HG03280 (cell line): ENCODE data around the gene ALDH4A1.
"Not testable (repeated sequence)": the region's sequence is repeated elsewhere in the genome, so short reads cannot be mapped to it uniquely, and the experiment has no call there.

Experiments
- ATAC-seq: cut with Tn5 transposase; IDR thresholded peaks from one replicate; pipeline ENCODE4 v1.9.1; 2021; ENCODE audit warnings: mild to moderate bottlenecking, moderate library complexity; ENCODE audit not compliant: unreplicated experiment

The ALDH4A1 gene

DNA sequence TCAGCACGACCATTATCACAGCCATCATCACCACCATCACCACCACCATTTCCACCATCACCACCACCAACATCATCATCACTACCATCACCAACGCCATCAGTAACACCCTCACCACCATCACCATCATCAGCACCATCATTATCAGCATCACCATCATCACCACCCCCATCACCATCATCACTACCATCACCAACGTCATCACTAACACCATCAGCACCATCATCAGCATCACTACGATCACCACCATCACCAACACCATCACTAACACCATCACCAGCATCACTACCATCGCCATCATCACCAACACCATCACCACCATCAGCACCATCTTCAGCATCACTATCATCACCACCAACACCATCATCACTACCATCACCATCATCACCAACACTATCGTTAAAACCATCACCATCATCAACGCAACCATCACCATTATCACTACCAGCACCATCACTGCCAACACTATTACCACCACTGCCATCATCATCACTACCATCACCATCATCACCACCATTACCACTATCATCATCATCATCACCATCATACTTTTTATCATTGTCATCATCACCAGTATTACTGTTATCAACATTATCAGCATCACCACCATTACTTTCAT is 44.2 kb downstream of the ALDH4A1 start:
- no peak for ATAC-seq

DNA sequence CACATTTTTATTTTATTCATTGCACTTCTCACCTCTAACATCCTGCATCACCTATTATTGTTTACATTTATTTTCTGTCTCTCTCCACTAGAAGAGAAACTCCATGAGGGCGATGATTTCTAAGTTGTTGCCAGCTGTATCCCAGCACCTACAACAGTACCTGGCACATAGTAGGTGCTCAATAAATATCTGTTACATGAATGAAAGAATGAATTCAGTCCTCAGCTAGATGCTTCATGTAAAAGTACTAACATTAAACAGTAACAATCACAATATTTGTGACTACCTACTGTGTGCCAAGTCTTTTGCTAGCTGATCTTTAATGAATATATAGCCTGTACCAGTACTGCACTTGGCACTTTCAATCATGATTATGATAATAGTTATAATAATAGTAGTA is 45.9 kb downstream of the ALDH4A1 start:
- no peak for ATAC-seq

DNA sequence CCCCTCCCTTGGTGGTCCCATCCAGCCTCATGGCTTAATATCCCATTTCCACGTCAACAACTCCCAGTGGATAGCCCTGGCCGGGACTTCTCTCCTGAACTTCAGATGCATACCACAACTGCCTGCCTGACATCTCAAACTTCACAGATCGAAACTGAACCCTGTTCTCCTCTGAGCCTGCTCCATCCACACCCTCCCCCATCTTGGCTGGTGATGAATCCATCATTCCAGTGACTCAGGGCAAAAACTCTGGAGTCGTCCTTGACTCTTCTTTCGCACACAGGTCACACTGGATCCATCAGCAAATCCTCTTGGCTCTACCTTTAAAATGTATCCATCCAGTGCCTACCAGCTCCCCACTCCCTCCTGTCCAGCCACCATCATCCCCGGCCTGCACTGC is 46.8 kb downstream of the ALDH4A1 start:
- ATAC-seq: no peak

DNA sequence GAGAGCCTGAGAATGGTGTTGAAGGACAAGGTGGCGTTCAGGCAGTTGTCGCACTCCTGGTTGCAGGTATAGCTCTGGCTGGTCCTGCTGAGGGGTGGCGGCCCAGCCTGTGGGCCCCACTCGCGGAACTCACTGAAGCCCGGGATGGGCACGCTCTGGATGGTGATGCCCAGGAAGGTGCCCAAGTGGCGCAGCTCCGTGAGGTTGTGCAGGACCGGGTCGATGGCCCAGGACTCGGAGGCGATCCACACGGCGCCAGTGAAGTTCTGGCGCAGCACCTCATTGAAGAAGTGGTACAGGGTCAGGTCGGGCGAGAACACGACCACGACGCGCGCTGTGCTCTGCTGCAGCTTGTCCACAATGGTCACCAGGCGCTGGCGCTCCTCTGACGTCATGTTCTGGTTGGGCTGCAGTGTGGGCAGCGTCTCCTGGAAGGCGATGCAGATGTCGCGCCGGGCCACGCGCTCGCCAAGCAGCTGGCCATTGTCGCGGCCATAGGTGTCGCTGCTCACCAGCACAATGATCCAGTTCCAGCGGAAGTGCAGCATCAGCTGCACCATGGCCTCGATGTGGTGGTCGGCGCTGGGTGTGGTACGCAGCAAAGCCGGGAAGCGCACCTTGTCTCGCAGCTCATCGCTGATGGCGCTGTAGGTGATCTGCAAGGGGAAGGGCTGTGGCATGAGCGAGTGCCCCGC is 47.9 kb downstream of the ALDH4A1 start:
- ATAC-seq: no peak

DNA sequence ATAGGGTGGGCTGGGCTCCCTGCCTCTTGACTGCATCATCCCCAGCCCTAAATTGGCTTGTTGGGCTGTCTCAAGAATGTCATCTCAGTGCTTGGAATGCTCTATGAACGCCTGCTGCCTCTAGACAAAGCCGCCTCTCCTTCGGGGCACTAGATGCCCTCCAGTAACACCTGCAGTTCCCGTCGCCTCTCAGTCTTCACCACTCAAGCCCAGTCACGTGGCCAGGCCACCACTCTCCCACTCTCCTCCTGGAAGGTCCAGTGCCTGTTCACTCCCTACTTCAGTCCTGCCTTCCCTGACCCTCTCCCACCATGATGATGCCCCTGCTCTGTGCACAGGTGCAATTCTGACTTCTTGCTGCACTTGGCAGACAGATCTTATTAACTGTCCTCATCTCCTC is 49.9 kb downstream of the ALDH4A1 start:
- no peak for ATAC-seq

DNA sequence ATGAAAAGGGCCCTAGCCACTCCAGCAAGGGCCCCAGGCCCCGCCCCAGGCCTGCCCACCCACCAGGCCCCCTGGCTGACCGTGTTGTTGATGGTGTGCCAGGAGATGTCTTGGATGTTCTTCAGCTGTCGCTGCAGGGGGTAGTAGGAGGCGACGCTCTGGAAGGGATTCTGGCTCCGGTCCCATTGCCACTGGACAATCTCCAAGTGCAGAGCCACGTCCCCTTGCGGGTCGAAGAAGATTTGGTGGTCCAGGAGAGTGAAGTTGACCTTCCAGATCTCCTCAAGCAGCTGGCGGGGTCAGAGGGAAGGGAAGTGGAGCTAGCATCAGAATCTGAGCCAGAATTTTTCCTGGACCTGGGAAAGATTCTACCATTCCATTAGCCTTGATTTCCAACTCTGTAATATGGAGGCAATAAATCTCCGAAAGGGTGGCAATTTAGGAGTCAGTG is 53.1 kb downstream of the ALDH4A1 start:
- ATAC-seq: no peak

DNA sequence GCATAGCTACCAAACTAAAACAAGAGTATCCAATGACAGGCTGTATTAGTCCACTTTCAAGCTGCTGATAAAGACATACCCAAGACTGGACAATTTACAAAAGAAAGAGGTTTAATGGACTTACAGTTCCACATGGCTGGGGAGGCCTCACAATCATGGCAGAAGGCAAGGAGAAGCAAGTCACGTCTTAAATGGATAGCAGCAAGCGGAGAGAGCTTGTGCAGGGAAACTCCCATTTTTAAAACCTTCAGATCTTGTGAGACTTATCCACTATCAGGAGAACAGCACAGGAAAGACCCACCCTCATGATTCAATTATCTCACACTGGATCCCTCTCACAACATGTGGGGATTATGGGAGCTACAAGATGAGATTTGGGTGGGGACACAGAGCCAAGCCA is 54.6 kb downstream of the ALDH4A1 start:
- not testable (repeated sequence) for ATAC-seq

DNA sequence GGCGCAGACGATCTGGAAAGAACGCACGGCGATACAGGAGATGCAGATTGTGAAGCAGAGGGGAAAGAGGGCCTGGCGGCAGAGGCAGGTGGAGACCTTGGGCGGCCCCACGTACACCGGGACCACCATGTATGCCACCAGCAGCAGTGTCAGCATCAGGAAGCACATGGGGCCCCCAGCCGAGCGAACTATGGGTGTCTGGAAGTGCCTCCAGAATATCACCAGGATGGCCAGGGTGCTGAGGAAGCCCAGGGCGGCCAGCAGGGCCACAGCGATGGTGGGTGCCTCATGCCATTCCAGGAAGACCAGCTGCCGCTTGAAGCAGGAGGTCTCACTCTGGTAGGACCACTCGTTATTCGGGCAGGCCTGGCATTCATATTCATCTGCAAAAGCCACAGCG is 62.2 kb downstream of the ALDH4A1 start:
- ATAC-seq: no peak

DNA sequence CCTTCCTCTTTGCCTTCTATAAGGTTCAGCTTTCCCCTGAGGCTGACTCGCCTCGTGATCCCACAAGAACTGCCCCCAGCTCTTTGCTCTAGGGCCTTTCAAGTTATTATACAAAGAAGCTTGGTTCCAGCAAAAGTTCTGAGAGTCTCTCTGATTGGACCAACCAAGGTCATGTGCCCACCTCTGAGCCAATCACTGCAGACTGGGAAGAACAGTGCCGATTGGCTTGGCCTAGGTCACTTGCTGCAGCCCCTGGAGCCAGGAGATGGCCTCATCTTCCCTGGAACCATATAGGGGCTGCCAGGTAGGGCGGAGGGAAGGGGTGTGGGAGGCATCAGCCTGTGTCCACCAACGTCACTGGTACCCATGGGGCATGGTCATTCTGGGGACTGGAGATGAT is 65.7 kb downstream of the ALDH4A1 start:
- ATAC-seq: no peak

DNA sequence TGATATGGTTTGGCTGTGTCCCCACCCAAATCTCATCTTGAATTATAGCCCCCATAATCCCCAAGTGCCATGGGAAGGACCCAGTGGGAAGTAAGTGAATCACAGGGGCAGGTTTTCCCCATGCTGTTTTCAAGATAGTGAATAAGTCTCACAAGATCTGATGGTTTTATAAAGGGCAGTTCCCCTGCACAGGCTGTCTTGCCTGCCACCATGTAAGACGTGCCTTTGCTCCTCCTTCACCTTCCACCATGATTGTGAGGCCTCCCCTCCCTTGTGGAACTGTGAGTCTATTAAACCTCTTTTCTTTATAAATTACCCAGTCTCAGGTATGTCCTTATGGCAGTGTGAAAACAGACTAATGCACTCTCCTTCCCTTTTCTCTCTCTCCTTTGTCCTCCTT is 70.0 kb downstream of the ALDH4A1 start:
- ATAC-seq: not testable (repeated sequence)

DNA sequence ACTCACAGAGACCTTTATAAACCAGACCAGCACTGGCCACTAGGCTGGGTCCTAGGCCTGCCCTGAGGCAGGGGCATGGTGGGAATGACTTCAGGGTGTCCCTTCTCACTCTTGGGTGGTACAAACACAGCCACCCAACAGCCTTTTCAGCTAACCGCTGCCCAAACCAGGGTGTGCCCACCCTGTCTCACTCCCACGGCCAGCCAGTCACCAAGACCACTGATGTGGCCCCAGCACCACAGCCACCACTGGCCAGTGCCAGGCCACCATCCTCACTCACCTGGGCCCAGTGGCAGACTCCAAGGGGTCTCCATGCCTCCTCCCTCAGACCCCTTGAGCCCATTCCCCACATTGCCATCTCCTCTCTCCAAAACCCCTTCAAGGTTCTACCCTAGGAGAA is 70.7 kb downstream of the ALDH4A1 start:
- ATAC-seq: no peak

DNA sequence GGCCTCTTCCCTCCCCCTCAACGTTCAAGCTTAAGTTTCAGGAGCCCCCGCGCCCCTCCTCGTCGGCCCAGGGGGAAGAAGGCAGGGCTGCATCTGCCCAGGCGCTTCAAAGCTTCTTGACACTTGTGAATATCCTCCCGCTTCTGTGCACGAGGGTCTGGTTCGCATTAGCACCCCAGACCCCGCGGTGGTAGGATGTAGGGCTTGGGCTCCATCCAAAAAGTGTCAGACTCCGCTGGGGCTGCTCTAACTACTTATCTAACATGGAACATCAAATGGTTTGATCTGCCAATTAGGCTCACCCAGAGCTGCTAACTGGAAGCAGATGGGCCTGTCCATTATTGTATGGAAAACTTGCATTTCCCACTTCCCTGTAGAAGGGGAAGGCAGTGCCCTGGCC is 71.8 kb downstream of the ALDH4A1 start:
- no peak for ATAC-seq

DNA sequence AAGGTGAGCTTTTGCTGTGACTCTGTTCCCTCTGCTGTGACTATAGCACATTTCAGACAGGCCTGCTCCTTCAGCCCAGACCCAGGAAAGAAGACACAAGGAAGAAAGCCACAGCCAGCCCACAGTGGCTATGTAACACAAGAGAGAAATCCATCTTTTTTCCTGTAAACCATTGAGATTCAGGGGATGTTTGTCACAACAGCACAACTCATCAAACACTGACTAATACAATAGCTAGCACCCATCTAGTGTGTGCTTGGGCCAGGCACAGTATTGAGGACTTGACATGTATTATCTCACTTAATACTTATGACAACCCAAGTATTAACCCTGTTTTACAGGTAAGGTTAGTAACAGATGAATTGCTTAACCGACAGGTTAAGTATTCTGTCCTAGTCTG is 72.7 kb downstream of the ALDH4A1 start:
- ATAC-seq: no peak

DNA sequence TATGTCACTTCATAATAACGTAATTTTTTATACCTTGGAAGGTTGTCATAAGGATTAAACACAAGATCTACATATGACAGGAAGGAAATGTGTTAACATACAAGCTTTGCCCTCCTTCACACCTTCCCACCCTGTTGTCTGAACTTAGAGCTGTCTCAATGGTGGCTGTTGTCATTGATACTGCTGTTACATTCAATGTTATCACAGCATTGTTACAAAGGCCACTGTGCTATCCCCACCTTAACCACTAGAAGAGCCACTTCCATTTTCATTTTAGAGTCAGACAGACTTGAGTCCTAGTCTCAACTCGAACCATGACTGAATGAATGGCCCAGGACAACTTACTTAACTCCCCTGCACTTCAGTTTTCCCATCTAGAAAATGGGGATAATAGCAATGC is 74.1 kb downstream of the ALDH4A1 start:
- no peak for ATAC-seq

DNA sequence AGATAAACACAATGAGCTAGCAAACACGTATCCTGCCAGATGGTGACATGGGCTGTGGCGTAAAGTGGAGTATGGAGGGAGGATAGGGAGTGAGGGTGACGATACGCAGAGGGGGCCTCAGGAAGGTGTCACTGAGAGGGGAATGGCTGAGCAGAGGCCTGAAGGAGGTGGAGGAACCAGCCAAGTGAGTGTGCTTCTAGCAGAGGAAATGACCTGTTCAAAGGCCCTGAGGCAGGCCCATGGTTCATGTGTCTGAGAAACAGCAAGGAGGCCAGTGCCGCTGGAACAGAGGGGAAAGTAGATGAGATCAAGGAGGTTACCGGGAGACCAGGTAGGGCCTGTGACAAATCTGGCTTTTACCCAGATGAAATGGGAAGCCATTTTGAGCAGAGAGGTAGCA is 78.9 kb downstream of the ALDH4A1 start:
- ATAC-seq: no peak
